ENCODE results near the gene HMGXB4. TPM values are rescaled to one million over a fixed set of nuclear protein-coding genes. Genes with fewer than 3 reads are reported as not detected.
"Not testable (repeated sequence)": the region's sequence is repeated elsewhere in the genome, so short reads cannot be mapped to it uniquely, and the experiment has no call there.

HMGXB4 gene, protein sequence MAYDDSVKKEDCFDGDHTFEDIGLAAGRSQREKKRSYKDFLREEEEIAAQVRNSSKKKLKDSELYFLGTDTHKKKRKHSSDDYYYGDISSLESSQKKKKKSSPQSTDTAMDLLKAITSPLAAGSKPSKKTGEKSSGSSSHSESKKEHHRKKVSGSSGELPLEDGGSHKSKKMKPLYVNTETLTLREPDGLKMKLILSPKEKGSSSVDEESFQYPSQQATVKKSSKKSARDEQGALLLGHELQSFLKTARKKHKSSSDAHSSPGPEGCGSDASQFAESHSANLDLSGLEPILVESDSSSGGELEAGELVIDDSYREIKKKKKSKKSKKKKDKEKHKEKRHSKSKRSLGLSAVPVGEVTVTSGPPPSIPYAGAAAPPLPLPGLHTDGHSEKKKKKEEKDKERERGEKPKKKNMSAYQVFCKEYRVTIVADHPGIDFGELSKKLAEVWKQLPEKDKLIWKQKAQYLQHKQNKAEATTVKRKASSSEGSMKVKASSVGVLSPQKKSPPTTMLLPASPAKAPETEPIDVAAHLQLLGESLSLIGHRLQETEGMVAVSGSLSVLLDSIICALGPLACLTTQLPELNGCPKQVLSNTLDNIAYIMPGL
- total RNA-seq: 13.4 and 16.8 TPM in 2 replicates

DNA sequence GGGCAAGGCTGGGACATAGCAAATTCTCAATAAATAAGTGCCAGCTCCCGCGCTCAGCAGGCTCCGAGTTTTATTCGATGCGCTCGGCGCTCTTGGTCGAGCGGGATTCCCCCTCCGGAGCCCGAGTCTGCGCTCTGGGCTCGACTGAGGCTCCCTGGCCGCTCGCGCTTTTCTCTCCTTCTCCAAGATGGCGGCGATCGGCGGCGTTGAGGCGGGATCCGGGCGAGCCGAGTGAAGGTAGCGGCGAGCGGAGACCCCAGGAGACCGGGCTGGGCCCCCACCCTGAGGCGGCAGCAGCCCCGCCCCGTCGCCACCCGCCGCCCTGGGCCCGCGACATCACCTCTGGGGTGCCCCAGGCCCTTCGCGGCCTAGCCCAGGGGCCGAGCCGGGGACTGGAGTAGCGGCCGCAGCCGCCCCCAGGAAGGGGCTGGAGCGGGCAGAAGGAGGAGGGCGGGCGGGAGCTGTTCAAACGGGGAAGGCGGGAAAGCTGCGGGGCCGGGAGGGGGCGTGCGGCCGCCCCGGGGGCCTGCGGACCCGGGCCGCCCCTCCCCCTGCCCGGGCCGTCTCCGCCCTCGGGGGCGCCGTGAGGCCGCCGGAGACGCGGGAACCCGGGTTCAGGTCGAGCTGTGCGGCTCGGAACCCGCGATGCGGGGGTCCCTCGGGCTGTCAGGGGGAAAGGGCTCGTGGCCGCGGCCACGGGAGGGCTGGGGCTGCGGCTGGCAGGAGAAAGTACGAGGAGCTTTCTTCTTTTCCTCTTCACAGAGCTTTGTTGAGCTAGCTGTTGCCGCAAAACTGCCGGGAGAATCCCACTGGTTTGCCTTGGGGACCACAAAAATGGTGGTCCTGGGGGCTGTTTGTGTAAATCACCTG lies at the start of gene HMGXB4:
Gene HMGXB4, plus strand, starts transcription at position 173 of the 870 bp plus-strand sequence. CDS start 4,898 bp downstream, outside the sequence.
- peak; percentile 93 for DNase-seq

DNA sequence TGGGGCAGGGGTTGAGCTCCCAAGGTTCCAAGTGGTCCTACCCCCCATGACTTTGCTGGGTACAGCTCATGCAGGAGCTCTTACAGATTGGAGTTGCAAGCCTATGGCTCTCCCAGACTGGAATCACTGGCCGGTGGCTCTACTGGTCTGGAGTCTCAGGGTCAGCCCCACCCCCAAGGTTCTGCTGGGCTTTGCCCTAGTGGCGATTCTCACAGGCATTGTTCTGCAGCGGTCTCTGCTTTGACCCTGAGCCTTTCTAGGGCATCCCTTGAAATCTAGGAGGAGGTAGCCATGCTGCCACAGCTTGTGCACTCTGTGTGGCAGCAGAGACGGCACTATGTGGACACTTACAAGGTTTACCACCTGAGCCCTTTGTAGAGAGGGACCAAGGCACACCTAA lies 49.3 kb upstream of the HMGXB4 start:
- no peak for DNase-seq

DNA sequence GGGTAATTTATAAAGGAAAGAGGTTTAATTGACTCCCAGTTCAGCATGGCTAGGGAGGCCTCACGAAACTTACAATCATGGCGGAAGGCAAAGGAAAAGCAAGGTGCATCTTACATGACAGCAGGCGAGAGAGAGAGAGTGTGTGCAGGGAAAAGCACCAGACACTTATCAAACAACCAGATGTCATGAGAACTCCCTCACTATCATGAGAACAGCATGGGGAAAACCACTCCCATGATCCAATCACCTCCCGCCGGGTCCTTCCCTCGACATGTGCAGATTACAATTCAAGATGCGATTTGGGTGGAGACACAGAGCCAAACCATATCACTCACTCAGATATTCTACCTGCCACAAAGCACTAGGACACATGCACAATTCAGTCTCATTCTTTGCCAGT lies 48.1 kb upstream of the HMGXB4 start:
- DNase-seq: no peak

DNA sequence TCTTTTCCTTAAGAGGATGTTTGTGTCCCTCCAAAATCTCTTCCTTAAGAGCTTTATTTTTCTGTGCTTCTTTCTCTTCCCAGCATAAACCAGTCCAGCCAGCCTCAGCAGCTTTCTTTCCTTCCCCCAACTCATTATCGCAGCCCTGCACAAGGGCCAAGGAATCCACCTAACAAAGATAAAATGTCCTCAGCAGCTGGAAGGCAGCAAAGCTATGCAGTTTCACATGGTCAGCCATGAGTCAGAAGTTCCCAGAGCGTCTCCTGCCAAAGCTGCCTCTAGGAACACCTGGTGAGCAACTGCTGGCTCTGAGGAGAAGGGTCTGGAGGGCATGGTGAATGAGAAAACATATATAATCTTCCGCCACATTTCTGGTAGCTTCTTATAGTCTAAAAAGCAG lies 45.3 kb upstream of the HMGXB4 start:
- DNase-seq: peak; percentile 4

DNA sequence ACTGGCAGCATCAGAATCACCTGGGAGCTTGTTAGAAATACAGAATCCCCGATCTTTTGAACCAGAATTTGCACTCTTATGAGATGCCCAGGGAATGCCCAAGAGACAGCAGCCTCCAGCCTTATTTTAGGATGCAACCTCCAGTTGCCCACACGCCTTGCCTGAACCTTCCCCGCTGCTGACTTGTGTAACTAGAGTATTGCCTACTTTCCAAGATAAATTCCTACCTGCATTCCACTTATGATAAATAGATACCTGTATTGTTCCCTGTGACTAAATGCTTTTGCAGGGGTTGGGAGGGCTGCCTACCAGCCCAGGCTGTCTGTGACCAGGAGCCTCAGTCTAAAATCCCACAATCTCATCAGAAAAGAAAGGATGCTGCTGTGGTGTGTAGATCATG lies 44.3 kb upstream of the HMGXB4 start:
- no peak for DNase-seq

DNA sequence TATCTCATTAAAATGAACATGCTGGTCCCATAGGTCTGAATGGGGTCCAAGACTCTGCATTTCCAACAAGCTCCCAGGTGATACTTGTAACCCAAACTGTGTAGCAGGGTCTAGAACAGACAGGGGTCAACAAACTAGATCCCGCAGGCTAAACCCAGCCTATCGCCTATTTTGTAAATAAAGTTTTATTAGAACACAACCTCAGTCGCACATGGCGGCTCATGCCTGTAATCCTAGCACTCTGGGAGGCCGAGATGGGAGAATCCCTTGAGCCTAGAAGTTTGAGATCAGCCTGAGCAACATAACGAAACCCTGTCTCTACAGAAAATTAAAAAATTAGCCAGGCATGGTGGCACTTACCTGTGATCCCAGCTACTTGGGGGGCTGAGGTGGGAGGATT lies 42.3 kb upstream of the HMGXB4 start:
- DNase-seq: no peak

DNA sequence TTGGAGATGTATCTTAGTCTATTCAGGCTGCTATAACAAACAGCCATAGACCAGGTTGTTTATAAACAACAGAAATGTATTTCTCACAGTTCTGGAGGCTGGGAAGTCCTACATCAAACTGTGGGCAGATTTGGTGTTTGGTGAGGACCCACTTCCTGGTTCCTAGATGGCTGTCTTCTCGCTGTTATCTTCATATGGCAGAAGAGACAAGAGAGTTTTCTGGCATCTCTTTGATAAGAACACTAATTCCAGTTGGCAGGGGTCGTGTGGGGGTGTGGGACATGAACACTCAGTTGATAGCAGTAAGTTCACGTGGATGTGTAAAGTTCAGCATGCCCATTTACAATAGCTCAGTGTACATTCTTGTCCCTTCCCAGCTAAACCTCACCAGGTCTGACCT lies 41.3 kb upstream of the HMGXB4 start:
- no peak for DNase-seq

DNA sequence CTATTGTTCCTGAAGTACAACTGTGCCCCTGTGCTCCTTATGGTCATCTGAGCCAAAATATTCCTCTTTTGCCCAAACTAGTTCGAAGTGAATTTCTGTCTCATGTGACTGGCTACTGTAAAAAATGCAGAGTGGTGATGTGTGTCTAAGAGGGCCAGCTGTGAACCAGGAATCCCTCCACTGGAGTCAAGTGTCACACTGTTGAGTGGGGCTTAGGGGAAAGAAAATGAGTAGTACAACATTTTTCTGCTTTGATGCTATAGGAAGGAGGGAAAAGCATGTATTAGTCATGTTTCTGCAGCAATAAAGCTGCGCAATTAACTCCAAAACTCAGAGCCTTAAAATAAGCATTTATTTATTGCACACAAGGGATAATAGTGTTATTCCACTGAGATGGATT lies 39.8 kb upstream of the HMGXB4 start:
- no peak for DNase-seq

DNA sequence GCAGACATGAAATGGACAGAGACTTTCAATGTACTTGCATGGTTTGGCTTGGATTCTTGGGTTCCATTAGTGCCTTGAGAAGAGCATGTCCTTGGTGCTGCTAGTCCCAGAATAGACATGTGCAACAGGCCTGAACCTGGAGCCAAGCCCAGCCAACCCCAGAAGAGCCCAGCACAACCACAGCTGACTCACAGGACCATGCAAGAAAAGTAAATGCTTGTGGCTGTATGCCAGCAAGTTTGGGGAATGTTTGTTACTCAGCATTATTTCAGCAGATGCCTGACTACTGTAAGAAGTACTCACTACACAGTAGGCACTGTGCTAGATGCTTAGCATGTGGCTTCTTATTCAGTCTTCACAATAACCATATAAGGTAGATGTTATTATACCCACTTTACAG lies 39.2 kb upstream of the HMGXB4 start:
- no peak for DNase-seq

DNA sequence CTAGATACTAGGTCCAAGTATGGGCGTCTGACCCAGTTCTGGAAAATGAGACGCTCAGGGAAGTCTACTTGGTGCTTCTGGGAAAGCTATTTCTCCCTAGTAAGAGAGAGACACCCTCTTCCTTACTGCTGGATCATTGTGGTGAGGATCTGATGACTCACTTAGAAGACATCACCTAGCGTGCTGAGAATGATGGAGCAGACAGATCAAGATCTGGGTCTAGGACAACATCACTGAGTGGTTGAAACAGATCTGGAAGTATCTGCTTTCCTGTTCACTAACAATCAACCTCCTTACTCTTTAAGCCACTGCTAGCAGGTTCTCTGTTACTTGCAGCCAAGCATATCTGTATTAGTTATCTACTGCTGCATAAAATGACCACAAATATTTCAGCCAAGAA lies 38.3 kb upstream of the HMGXB4 start:
- DNase-seq: no peak

DNA sequence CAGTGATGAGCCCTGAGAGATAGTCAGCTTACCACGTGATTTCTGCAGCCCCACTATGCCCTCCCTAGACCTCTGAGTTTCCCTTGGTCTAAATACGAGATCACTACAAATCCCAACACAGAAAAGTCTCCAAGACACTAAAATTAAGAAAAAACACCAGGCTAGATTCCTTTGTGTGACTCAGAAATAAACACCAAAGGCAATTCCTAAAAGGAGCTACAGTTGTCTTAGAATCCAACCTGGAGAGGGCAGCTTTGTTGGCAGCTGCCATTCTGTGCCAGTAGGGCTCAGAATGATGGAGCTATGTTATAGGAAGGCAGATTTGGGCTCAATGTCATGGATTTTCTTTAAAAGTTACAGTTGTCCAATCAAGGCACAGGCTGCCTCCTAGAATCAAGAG lies 37.1 kb upstream of the HMGXB4 start:
- DNase-seq: no peak

DNA sequence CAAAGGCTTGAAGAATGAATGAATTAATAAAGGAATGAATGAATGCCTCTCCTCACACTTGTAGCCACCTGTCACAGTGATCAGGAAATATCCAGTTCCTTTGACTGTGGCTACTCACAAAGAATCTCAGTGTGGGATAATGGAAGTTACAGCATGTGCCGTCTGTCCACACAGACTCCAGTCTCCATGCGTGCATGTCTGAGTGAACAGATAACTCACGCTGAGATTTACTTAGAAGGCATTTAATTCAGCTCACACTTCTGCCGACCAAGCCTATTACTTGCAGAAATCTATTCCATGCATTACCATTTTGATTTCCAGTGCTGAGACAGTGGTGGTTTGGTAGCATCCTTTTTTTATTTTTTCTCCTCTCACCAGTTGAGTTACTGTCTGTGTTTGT lies 32.3 kb upstream of the HMGXB4 start:
- DNase-seq: no peak

DNA sequence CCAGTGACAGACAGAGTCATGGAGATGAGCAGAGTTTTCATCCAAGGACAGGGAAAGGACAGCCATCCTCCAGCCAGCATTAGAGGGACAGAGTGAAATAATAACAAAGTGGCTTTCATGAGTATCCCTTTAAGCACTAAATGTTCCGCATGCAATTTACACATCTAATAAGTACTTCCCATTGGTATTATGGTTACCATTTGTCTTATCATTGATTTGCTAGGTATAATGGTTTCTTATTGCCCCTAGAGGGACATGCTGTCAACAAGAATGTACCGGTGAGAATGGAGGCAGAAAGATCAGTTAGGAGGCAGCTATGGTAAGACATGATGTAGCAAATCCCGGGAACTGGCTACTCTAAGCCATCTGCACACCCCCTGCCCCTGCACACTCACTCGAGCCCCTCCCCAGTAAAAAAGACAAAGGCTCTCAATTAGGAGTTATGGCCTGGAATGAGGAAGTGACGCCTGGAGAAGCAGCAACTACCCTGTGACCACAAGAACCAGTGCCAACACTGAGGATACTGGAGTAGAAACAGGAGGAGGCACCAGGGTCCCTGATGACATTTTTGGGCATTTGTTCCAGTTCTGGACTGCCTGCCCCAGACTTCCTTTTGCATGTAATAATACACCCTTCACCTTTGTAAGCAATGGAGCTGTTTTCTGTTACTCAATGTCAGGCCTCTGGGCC lies 30.2 kb upstream of the HMGXB4 start:
- DNase-seq: no peak

DNA sequence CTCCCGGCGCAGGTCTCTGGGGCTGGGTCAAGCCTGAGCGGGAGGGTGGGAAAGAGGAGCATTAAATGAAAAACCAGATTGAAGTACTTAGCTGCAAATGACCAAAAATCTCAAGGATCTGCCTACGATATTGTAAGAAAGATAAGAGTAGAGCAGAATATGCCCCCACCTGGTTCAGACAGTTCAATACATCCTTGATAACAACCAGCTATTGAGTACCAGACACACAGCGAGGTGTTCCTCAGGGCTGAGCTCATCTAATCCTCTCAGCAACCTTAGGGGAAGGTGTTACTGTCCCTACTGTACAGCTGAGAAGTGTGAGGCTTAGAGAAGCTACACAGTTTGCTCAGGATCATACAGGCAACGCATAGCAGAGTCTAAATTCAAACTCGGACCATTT lies 27.4 kb upstream of the HMGXB4 start:
- no peak for DNase-seq

DNA sequence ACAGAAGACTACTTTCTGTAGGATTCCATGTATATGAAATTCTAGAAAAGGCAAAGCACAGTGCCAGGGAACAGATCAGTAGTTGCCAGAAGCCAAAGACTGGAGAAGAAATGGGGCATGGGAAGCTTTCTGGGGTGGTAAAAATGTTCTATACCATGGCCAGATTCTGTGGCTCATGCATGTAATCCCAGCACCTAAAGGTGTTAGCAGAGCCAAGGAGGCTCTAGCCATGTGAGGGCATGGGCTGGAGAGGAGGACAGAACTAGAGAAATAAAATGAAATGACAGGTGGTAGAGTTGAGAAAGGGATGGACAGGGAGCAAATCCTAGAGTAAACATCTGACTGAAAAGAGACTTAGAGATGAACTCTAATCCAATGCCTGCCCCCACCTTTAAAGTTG lies 26.9 kb upstream of the HMGXB4 start:
- DNase-seq: no peak

DNA sequence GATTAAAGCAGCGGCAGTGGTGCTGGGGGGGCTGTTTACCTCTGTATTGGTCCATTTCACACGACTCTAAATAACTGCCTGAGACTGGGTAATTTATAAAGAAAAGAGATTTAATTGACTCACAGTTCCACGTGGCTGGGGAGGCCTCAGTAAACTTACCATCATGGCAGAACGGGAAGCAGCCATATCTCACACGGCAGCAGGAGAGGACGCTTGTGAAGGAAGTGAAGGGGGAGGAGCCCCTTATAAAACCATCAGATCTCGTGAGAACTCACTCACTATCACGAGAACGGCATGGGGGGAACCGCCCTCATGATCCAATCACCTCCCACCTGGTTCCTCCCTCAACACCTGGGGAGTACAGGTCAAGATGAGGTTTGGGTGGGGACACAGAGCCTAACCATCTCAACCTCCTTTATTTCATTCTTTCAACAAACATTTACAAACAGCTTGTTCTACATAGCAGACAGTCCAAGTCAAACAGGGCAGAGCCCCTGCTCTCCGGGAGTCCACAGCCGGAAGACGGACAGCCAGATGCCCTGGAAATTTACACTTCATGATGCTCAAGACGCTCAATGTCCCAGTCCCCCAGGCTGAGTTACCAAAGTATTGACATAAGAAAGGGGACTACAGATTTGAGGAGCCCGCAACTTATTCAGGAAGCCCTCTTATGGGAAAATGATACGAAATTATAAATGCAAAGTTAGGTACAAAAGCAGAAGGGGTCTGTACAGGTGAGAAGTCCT lies 26.3 kb upstream of the HMGXB4 start:
- DNase-seq: no peak

DNA sequence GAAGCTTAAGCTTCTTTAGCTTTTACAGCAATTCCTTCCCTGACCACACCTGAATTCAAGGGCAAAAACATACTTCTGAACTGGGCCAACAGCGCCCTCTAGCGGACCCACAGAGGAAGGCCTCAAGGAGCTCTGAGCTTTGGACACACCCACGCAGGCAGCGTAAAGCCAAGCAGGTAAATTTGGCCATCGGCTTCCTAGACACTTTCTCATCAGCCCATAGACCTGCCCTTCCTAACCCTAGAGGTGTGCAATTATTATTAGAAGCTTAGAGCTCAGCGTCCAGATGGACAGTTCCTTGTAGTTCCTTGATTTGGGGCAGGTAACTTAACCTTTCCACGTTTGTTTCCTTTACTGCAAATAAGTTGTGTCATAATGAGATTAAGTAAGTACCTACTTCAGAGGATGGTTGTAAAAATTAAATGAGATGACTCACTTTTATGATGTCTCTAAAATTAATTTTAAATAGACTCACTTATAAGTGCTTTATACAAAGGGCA lies 25.7 kb upstream of the HMGXB4 start:
- peak; percentile 85 for DNase-seq

DNA sequence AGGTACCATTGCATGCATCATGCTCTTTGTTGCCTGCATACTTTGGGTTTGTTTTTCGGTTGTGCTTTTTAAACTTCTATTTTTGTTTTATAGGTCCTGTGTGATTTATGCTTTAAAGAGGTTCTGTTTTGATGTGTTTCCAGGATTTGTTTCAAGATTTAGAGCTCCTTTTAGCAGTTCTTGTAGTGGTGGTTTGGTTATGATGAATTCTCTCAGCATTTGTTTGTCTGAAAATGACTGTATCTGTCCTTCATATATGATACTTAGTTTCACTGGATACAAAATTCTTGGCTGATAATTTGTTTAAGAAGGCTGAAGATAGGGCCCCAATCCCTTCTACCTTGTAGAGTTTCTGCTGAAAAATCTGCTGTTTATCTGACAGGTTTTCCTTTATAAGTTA lies 18.5 kb upstream of the HMGXB4 start:
- not testable (repeated sequence) for DNase-seq

DNA sequence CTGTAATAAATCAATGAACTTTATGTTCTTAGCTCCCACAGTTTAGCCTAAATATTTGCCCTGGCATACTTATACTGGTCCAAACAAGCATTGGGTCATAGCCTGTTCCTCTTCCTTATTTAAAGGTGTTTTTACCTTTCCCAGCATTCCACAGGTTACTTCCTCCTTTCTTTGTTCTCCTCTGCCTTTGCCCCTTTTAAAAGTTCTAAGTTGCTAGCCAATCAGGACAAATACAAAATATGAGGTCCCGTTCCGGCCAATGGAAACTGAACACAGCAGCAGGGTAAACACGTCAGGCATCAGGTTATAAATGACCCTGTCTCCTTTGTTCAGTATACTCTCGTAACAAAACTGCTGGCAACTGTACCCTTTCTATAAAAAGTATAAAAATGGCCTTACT lies 12.8 kb upstream of the HMGXB4 start:
- not testable (repeated sequence) for DNase-seq

DNA sequence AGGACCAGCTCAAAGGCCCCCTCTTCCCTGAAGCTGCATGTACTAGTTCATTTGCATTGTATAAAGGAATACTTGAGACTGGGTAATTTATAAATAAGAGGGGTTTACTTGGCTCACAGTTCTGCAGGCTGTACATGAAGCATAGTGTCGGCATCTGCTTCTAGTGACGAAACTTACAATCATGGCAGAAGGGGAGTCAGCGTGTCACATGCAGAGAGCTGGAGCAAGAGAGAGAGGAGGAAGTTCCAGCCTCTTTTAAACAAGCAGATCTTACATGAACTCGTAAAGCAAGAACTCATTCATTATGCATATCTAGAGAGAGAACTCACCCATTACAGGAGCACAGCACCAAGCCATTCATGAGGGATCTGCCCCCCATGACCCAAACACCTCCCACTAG lies 7.1 kb upstream of the HMGXB4 start:
- DNase-seq: no peak

DNA sequence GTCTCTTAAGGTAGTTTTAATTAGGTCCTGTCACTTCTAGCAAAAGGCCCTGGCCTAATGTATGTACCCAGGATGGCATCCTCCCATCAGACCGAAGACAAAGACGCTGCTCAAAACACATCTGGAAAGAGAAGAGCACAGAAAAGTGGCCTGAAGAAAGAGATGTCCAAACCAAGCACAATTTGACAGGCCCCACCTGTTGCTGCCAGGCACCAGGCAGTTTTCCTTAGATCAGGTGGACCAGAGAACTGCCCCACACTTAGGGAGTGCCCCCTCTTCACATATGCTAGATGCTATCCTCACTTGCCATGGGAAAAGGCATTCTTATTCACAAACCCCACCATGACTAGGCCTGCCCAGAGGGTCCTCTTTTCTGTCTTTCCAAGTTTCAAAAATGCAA lies 3.3 kb upstream of the HMGXB4 start:
- no peak for DNase-seq

DNA sequence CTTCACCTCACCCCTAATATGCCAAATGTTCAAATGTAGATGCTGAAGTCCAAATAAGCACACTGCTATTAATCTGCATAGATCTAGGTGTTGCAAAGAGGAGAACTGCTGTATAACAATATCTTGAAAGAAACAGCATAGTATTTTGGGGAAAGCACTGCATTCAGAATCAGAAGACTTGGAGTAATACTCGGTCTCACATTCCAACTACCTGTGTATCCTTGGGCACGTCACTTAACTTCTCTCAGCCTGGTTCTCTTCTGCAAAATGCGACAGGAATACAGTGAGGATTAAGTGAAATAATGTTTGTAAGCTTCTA lies 332 bp upstream of the HMGXB4 start:
- DNase-seq: no peak

All from dermis blood vessel endothelial cell (primary cell).